Stromal cell of bone marrow (primary cell): ENCODE results near the gene ARHGEF19.
"Not testable (repeated sequence)": the region's sequence is repeated elsewhere in the genome, so short reads cannot be mapped to it uniquely, and the experiment has no call there.

Experiments
- DNase-seq: peaks from one replicate; pipeline ENCODE4 v3.0.0-alpha.2; 2012; ENCODE audit warnings: low read depth

The ARHGEF19 gene

GRCh38 chr1:16181887-16182719 lies 30.3 kb downstream of the ARHGEF19 start:
- DNase-seq = peak; percentile 87

GRCh38 chr1:16180291-16180824 lies 32.1 kb downstream of the ARHGEF19 start:
- DNase-seq = no peak

- no peak for DNase-seq
Observed at GRCh38 chr1:16178596-16179497, 33.6 kb downstream of the ARHGEF19 start.

- no peak for DNase-seq
Observed at GRCh38 chr1:16177306-16177705, 35.1 kb downstream of the ARHGEF19 start.

- DNase-seq = no peak
Observed at GRCh38 chr1:16176653-16177052, 35.8 kb downstream of the ARHGEF19 start.

GRCh38 chr1:16175610-16176553 lies 36.6 kb downstream of the ARHGEF19 start:
- peak; percentile 88 for DNase-seq

GRCh38 chr1:16174886-16175598 lies 37.4 kb downstream of the ARHGEF19 start:
- no peak for DNase-seq

- DNase-seq = no peak
Observed at GRCh38 chr1:16174261-16174868, 38.1 kb downstream of the ARHGEF19 start.

GRCh38 chr1:16173447-16174260 lies 38.8 kb downstream of the ARHGEF19 start:
- no peak for DNase-seq

GRCh38 chr1:16172964-16173446 lies 39.4 kb downstream of the ARHGEF19 start:
- DNase-seq = no peak

- no peak for DNase-seq
Observed at GRCh38 chr1:16172218-16172830, 40.1 kb downstream of the ARHGEF19 start.

GRCh38 chr1:16171314-16172151 lies 40.9 kb downstream of the ARHGEF19 start:
- DNase-seq = no peak

GRCh38 chr1:16170283-16170673 lies 42.2 kb downstream of the ARHGEF19 start:
- DNase-seq = no peak

- DNase-seq = no peak
Observed at GRCh38 chr1:16168622-16169360, 43.7 kb downstream of the ARHGEF19 start.

GRCh38 chr1:16168144-16168495 lies 44.3 kb downstream of the ARHGEF19 start:
- not testable (repeated sequence) for DNase-seq

- no peak for DNase-seq
Observed at GRCh38 chr1:16167331-16168143, 44.9 kb downstream of the ARHGEF19 start.

GRCh38 chr1:16166117-16166516 lies 46.3 kb downstream of the ARHGEF19 start:
- no peak for DNase-seq
